CD4-positive, alpha-beta T cell (primary cell): Measurements from ENCODE around the gene NUDT8. TPM values are rescaled to one million over a fixed set of nuclear protein-coding genes. Genes with fewer than 3 reads are reported as not detected.

Experiments
- ATAC-seq: fragments of 200-7000 bp; cut with Tn5 transposase; one replicate; pipeline ENCODE4 v1.10.0; 2022; ENCODE audit warnings: mild to moderate bottlenecking; ENCODE audit not compliant: poor library complexity
- CTCF ChIA-PET: fragments of 350-600 bp; sonication (Branson Sonifier 250); formaldehyde crosslinking; loops from one replicate; lab custom pipeline; 2021; ENCODE audit warnings: antibody characterized with exemption, inconsistent platforms; lab: Charles Lee
- POLR2A ChIA-PET: fragments of 350-600 bp; sonication (Branson Sonifier 250); formaldehyde crosslinking; loops from one replicate; lab custom pipeline; 2021; ENCODE audit warnings: antibody characterized with exemption, inconsistent platforms; lab: Charles Lee
- DNase-seq, 14 experiments: peaks; one replicate each; pipeline ENCODE4 v3.0.0-alpha.2; 2013 to 2020; ENCODE audit warnings: mixed read lengths in 2 of 14
- H3K27ac ChIP-seq, 2 donors: one replicate each; pipeline versions ENCODE4 v1.5.1 to v1.7.0; 2013; ENCODE audit warnings: low read length in 2 of 2, low read depth in 1 of 2, mild to moderate bottlenecking in 1 of 2
- H3K27me3 ChIP-seq, 2 experiments: 1 replicate in 1 of 2; 2 replicates in 1 of 2; pipeline versions ENCODE4 v1.6.1 to v1.7.0; 2013; ENCODE audit warnings: low read length in 2 of 2, control low read depth in 1 of 2, mild to moderate bottlenecking in 1 of 2, moderate library complexity in 1 of 2; ENCODE audit not compliant: insufficient read depth in 2 of 2, control insufficient read depth in 1 of 2
- H3K36me3 ChIP-seq: one replicate; pipeline ENCODE4 v1.6.1; 2013; ENCODE audit warnings: low read length, control low read depth; ENCODE audit not compliant: insufficient read depth
- H3K4me1 ChIP-seq: one replicate; pipeline ENCODE4 v1.6.1; 2013; ENCODE audit warnings: low read length, control low read depth; ENCODE audit not compliant: insufficient read depth
- H3K4me3 ChIP-seq: one replicate; pipeline ENCODE4 v1.5.1; 2013; ENCODE audit warnings: mild to moderate bottlenecking, low read length, moderate library complexity
- H3K9me3 ChIP-seq, 2 experiments: 1 replicate in 1 of 2; 2 replicates in 1 of 2; pipeline versions ENCODE4 v1.6.1 to v1.7.0; 2013; ENCODE audit warnings: low read length in 2 of 2, mild to moderate bottlenecking in 2 of 2, control low read depth in 1 of 2, moderate library complexity in 1 of 2; ENCODE audit not compliant: control insufficient read depth in 1 of 2, insufficient read depth in 1 of 2
- H3K27ac Mint-ChIP-seq: one replicate; pipeline ENCODE4 v1.8.0; 2020; ENCODE audit warnings: mixed read lengths
- H3K27me3 Mint-ChIP-seq: one replicate; pipeline ENCODE4 v1.8.0; 2021; ENCODE audit warnings: mixed read lengths
- H3K36me3 Mint-ChIP-seq: one replicate; pipeline ENCODE4 v1.8.0; 2021; ENCODE audit warnings: low read depth, mixed read lengths
- H3K4me1 Mint-ChIP-seq: one replicate; pipeline ENCODE4 v1.8.0; 2021; ENCODE audit warnings: low read depth, mixed read lengths
- H3K4me3 Mint-ChIP-seq: one replicate; pipeline ENCODE4 v1.8.0; 2020; ENCODE audit warnings: mild to moderate bottlenecking, mixed read lengths
- H3K9me3 Mint-ChIP-seq: one replicate; pipeline ENCODE4 v1.8.0; 2020; ENCODE audit warnings: mixed read lengths
- intact Hi-C, 2 experiments: fragments of 100-400 bp; cut with DNase I in 1 of 2; cut with micrococcal nuclease in 1 of 2; formaldehyde crosslinking; loops; one replicate each; pipeline versions ENCODE4 v1.15.1 to v1.9.0; 2023 to 2025; cut with DNase I, micrococcal nuclease
- total RNA-seq, 174 experiments: library from RNA in 2 of 174; stranded (reverse) in 2 of 174; gene quantifications; one replicate each; pipeline ENCODE4 v1.2.3 and lab custom pipeline; 2021 to 2026
- TF ChIP-seq, protein P1 (sequence below): fragments of 200-600 bp; IDR thresholded peaks from one replicate; pipeline ENCODE4 v1.8.0; 2022; ENCODE audit warnings: antibody characterized with exemption, mild to moderate bottlenecking

NUDT8 gene
- total RNA-seq, 2 experiments from 2014 or later = 0.92 to 1.4 TPM

DNA sequence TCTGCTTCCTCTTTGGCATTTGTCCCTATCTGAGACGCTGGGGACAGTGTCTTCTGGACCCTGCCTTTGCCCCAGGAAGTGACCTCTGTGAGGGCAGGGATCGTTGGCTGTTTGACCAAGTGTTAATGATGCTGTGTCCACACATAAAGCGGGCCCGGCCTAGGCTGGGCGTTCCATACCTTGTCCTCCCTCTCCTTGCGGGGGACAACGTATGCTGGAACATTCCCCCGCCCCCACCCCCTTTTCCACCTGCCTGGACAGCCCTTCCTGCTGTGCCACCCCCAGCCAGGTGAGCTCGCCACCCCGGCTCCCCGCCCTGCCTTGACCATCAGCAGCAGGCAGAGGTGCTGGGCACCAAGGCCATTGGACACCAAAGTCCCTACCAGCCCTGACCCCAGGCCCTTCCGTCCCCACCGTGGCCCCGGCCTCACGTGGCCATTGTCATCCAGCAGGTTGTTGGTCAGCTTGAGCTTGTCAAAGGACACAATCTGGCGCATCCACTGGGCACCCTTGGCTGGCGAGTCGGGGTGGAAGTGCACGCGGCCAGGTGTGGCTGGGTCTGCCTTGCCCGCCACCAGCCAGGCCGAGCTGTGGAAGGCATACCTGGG is 4.1 kb upstream of the NUDT8 start:
- no peaks in the 10 kb centered on the region for H3K36me3 ChIP-seq
- H3K27me3 Mint-ChIP-seq = no peaks in the 10 kb centered on the region
- no peaks in the 10 kb centered on the region for H3K9me3 ChIP-seq
- H3K27ac Mint-ChIP-seq = no peak overlapping the region
- H3K27me3 ChIP-seq = no peaks in the 10 kb centered on the region
- no peak overlapping the region for H3K4me3 ChIP-seq
- ChIA-PET CTCF (no interaction called here), POLR2A (no interaction called here)
- H3K4me1 ChIP-seq = peaks cover 19% of the 10 kb centered on the region
- TF ChIP-seq, protein P1, sequence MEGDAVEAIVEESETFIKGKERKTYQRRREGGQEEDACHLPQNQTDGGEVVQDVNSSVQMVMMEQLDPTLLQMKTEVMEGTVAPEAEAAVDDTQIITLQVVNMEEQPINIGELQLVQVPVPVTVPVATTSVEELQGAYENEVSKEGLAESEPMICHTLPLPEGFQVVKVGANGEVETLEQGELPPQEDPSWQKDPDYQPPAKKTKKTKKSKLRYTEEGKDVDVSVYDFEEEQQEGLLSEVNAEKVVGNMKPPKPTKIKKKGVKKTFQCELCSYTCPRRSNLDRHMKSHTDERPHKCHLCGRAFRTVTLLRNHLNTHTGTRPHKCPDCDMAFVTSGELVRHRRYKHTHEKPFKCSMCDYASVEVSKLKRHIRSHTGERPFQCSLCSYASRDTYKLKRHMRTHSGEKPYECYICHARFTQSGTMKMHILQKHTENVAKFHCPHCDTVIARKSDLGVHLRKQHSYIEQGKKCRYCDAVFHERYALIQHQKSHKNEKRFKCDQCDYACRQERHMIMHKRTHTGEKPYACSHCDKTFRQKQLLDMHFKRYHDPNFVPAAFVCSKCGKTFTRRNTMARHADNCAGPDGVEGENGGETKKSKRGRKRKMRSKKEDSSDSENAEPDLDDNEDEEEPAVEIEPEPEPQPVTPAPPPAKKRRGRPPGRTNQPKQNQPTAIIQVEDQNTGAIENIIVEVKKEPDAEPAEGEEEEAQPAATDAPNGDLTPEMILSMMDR = no peak
- intact Hi-C loops = no loop called here
- H3K36me3 Mint-ChIP-seq = no peaks in the 10 kb centered on the region
- no peak overlapping the region for H3K4me3 Mint-ChIP-seq
- H3K4me1 Mint-ChIP-seq = peaks cover 6% of the 10 kb centered on the region
- DNase-seq = no peak
- no peak overlapping the region for H3K27ac ChIP-seq
- no peaks in the 10 kb centered on the region for H3K9me3 Mint-ChIP-seq
- ATAC-seq = no peak

DNA sequence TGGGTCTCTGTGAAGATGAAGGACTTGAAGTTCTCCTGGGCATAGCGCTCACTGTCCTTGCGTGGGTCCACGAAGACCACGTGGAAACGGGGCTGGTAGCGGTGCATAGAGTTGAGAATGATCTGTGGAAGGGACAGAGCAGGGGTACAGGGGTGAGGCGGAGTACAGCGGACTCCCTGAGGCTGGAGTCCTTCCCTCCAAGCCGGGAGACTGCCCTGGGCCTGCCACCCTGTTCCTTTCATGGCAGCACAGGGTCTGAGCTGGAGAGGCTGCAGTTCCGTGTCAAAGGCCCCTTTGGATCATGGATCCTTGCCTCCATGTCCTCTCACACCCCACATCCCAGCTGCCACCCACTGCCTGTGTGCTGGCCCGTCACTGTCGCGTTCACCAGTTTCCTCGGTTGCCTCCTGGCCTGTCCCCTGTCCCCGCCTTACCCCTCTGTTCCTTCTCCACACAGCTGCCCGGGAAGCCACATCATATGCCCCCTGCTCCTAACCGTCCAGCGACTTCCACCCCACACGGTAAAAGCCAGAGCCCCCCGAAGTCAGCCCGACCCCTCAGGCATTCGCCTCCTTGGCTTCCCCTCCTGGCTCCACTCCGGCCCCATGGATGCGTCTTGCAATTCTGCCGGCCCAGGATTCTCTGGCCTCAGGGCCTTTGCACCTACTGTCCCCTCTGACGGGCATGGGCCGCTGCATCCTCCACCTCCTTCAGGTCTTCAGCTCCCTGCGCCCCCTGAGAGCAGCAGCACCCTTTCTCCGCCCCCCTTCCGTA is 3.4 kb upstream of the NUDT8 start:
- TF ChIP-seq, protein P1 = no peak
- Histone ChIP-seq H3K27me3 (no peaks in the 10 kb centered on the region), H3K36me3 (no peaks in the 10 kb centered on the region), H3K4me3 (no peak overlapping the region), H3K9me3 (no peaks in the 10 kb centered on the region), H3K27ac (no peak overlapping the region), H3K4me1 (peaks cover 22% of the 10 kb centered on the region)
- Mint-ChIP-seq H3K27ac (no peak overlapping the region), H3K4me3 (peak overlapping the region; percentile 62), H3K4me1 (peaks cover 6% of the 10 kb centered on the region), H3K36me3 (no peaks in the 10 kb centered on the region), H3K27me3 (no peaks in the 10 kb centered on the region), H3K9me3 (no peaks in the 10 kb centered on the region)
- ATAC-seq = no peak
- ChIA-PET POLR2A (no interaction called here), CTCF (no interaction called here)
- intact Hi-C loops = no loop called here
- peak in 1 of 14 experiments; percentile 20 for DNase-seq

DNA sequence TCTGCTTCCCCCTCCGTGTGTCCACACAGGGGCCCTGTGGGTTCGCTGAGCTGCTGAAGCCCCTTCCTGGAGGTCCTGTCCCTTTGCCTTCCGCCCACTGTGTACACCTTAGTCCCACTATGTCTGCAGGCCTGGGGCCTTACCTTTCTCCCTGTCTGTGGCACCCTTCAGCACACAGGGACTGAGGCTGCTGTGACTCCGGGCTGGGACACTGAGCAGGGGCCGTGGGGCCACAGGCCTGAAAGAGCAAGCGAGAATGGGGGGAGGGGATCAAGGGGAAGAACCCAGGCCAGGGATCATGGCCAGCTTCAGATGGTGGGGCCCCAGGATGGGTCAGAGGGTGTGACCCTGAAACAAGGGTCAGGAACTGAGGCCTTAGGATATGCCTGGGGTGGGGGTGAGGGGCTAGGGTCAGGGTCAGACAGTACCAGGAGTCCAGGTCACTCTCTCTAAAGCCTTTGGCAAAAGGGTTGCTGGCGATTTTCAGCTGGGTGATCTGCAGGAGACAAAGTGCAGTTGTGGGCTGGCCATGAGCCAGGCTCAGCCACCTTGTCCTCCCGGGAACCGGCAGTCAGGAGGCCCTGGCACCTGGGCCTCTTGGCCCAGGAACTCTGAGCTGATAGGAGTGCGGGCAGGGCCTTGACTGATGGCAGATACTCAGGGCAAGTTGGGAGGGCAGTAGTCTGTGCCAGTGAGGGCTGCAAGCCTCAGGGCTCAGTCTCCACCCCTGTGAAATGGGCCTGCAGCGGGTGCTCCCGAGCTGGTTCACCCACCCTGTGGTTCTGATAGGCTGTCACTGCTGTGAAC is 2.6 kb upstream of the NUDT8 start:
- ChIA-PET POLR2A (no interaction called here), CTCF (no interaction called here)
- Histone ChIP-seq H3K27me3 (no peaks in the 10 kb centered on the region), H3K4me3 (no peak overlapping the region), H3K36me3 (no peaks in the 10 kb centered on the region), H3K9me3 (no peaks in the 10 kb centered on the region), H3K4me1 (peaks cover 22% of the 10 kb centered on the region), H3K27ac (no peak overlapping the region)
- intact Hi-C loops = no loop called here
- Mint-ChIP-seq H3K27ac (no peak overlapping the region), H3K4me1 (peaks cover 6% of the 10 kb centered on the region), H3K36me3 (no peaks in the 10 kb centered on the region), H3K4me3 (peak overlapping the region; percentile 84), H3K9me3 (no peaks in the 10 kb centered on the region), H3K27me3 (no peaks in the 10 kb centered on the region)
- TF ChIP-seq, protein P1 = no peak
- DNase-seq = peak in 1 of 14 experiments; percentile 20
- no peak for ATAC-seq
